Caco-2 (cell line): ENCODE data around the gene TSPAN4. TPM values are rescaled to one million over a fixed set of nuclear protein-coding genes. Genes with fewer than 3 reads are reported as not detected.
A peak's percentile ranks its signal among the peaks of the same experiment; 100 is the strongest.

ENCODE experiments used
- BruUV-seq: library from RNA; stranded (reverse); fragments of 400-500 nt; replicated peaks from 2 replicates; lab custom pipeline; 2021; lab: Mats Ljungman, UMichigan
- CTCF ChIA-PET: fragments of 300-600 bp; sonication (Branson Sonifier 250); formaldehyde crosslinking; loops from one replicate; lab custom pipeline; 2022; ENCODE audit warnings: antibody characterized with exemption; lab: Charles Lee
- POLR2A ChIA-PET: fragments of 300-600 bp; sonication (Branson Sonifier 250); formaldehyde crosslinking; loops from one replicate; lab custom pipeline; 2022; ENCODE audit warnings: antibody characterized with exemption; lab: Charles Lee
- DNase-seq, 2 experiments: peaks; one replicate each; pipeline versions ENCODE4 v3.0.0 to v3.0.0-alpha.2; 2020 to 2022
- H3K27me3 ChIP-seq: replicated peaks from 2 replicates; pipeline ENCODE4 v1.6.0; 2011; ENCODE audit warnings: low read length; ENCODE audit not compliant: control insufficient read depth, insufficient read depth
- H3K36me3 ChIP-seq: 2 replicates; pipeline ENCODE4 v1.5.1; 2011; ENCODE audit warnings: low read length; ENCODE audit not compliant: control insufficient read depth, insufficient read depth
- H3K4me1 ChIP-seq: fragments of 250-450 bp; sonication (Bioruptor Pico); 2 replicates; pipeline ENCODE4 v1.5.1; 2020; ENCODE audit warnings: mild to moderate bottlenecking
- H3K4me3 ChIP-seq: 2 replicates; pipeline ENCODE4 v1.5.1; 2011; ENCODE audit warnings: low read depth, mild to moderate bottlenecking, control low read depth, low read length
- H3K9me3 ChIP-seq: fragments of 250-450 bp; sonication (Bioruptor Pico); 2 replicates; pipeline ENCODE4 v1.5.1; 2020; ENCODE audit warnings: mild to moderate bottlenecking, moderate library complexity
- H3K27ac Mint-ChIP-seq: one replicate; pipeline ENCODE4 v1.8.0; 2022; ENCODE audit warnings: mixed read lengths; ENCODE audit not compliant: unreplicated experiment
- H3K27me3 Mint-ChIP-seq: one replicate; pipeline ENCODE4 v1.8.0; 2022; ENCODE audit warnings: mixed read lengths; ENCODE audit not compliant: insufficient read depth, unreplicated experiment
- H3K36me3 Mint-ChIP-seq: one replicate; pipeline ENCODE4 v1.8.0; 2022; ENCODE audit warnings: mild to moderate bottlenecking, mixed read lengths; ENCODE audit not compliant: insufficient read depth, unreplicated experiment
- H3K4me1 Mint-ChIP-seq: one replicate; pipeline ENCODE4 v1.8.0; 2022; ENCODE audit warnings: low read depth, mixed read lengths; ENCODE audit not compliant: unreplicated experiment
- H3K4me3 Mint-ChIP-seq: one replicate; pipeline ENCODE4 v1.8.0; 2022; ENCODE audit warnings: mild to moderate bottlenecking, moderate library complexity, mixed read lengths; ENCODE audit not compliant: unreplicated experiment
- H3K9me3 Mint-ChIP-seq: one replicate; pipeline ENCODE4 v1.8.0; 2022; ENCODE audit warnings: mixed read lengths; ENCODE audit not compliant: unreplicated experiment
- intact Hi-C: fragments of 100-400 bp; cut with micrococcal nuclease; formaldehyde crosslinking; loops from one replicate; pipeline ENCODE4 v1.10.0; 2022; ENCODE audit not compliant: unreplicated experiment
- total RNA-seq: library from RNA; stranded (reverse); gene quantifications from 2 replicates; pipeline ENCODE4 v1.2.3, GENCODE V29; 2022
- TF ChIP-seq, protein P1 (sequence below), 2 experiments: fragments of 200-600 bp in 1 of 2; IDR thresholded peaks; 1 replicate in 1 of 2; 2 replicates in 1 of 2; pipeline versions ENCODE4 v1.5.1 to v1.8.0; 2011 to 2022; ENCODE audit warnings: antibody characterized with exemption in 1 of 2, control low read depth in 1 of 2, inconsistent platforms in 1 of 2, low read depth in 1 of 2, low read length in 1 of 2, mild to moderate bottlenecking in 1 of 2, moderate library complexity in 1 of 2; ENCODE audit not compliant: insufficient read depth in 1 of 2, severe bottlenecking in 1 of 2, unreplicated experiment in 1 of 2

The TSPAN4 gene
- total RNA-seq, 1 experiment from 2014 or later, result 95.9 TPM

DNA sequence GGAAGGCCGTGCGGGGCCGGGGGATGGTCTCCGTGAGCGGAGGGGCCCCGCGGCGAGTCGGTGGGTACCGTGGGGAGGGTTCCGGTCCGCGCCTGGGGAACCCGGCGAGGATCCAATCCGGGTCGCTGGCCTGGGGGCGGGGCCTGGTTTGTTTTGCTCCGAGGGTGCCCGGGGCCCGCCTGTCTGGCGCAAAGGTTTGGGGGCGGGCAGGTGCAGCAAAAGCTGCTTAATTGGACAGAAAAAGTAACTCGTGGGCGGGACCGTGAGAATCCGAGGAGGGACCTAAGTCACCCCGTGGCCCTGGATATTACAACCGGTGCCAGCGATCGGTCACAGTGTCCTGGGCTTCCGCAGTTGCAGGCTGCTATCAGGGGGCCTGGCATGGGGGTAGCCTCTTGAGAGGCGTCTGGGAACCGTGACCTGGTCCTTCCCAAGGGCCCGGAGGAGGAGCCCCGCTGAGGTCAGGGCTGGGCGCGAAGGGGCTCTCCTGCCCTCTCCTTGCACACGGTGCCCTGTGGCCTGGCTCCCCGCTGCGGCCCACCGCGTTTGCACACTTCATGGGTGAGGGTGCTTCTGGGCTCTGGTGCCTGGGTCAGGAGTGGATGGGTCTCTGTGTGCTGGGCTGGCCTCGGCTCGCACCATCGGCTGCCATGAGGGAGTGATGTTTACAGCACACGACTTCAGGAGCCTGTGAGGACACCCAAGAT lies 22.6 kb upstream of the TSPAN4 start:
- TF ChIP-seq, protein P1, sequence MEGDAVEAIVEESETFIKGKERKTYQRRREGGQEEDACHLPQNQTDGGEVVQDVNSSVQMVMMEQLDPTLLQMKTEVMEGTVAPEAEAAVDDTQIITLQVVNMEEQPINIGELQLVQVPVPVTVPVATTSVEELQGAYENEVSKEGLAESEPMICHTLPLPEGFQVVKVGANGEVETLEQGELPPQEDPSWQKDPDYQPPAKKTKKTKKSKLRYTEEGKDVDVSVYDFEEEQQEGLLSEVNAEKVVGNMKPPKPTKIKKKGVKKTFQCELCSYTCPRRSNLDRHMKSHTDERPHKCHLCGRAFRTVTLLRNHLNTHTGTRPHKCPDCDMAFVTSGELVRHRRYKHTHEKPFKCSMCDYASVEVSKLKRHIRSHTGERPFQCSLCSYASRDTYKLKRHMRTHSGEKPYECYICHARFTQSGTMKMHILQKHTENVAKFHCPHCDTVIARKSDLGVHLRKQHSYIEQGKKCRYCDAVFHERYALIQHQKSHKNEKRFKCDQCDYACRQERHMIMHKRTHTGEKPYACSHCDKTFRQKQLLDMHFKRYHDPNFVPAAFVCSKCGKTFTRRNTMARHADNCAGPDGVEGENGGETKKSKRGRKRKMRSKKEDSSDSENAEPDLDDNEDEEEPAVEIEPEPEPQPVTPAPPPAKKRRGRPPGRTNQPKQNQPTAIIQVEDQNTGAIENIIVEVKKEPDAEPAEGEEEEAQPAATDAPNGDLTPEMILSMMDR (IDR thresholded peaks at IDR 0.05; ENCODE audit: insufficient read depth in 1 of 2, low read depth in 1 of 2, low read length in 1 of 2, severe bottlenecking in 1 of 2, unreplicated experiment in 1 of 2), result no peak
- intact Hi-C loops, result loop anchor here (1.0 kb wide), 1 partner anchor 7 kb away; the partner anchor contains the start of gene CRACR2B
- Mint-ChIP-seq H3K4me3 (peak overlapping the region; percentile 76), H3K9me3 (no peaks in the 10 kb centered on the region), H3K4me1 (no peaks in the 10 kb centered on the region), H3K36me3 (peaks cover 61% of the 10 kb centered on the region), H3K27ac (peak overlapping the region; percentile 39), H3K27me3 (no peaks in the 10 kb centered on the region)
- peak; percentile 92 for DNase-seq
- H3K4me1 ChIP-seq, result peaks cover 27% of the 10 kb centered on the region
- ChIA-PET CTCF (interaction anchor here (0.6 to 1.8 kb wide), 6 partner anchors 11 to 1318 kb away, joined by 3 to 10 read pairs (median 3); partner anchors contain the start of genes POLR2L and TSPAN4), POLR2A (interaction anchor here (0.6 to 2.5 kb wide), 11 partner anchors 8 to 271 kb away, joined by 3 to 35 read pairs (median 5); partner anchors contain the start of genes CD151, CHID1, CRACR2B and GATD1)
- H3K36me3 ChIP-seq, result peaks cover 2% of the 10 kb centered on the region
- H3K9me3 ChIP-seq, result no peaks in the 10 kb centered on the region
- BruUV-seq, result TSS peak; percentile 58
- H3K27me3 ChIP-seq, result no peaks in the 10 kb centered on the region
- peak overlapping the region; percentile 86 for H3K4me3 ChIP-seq

DNA sequence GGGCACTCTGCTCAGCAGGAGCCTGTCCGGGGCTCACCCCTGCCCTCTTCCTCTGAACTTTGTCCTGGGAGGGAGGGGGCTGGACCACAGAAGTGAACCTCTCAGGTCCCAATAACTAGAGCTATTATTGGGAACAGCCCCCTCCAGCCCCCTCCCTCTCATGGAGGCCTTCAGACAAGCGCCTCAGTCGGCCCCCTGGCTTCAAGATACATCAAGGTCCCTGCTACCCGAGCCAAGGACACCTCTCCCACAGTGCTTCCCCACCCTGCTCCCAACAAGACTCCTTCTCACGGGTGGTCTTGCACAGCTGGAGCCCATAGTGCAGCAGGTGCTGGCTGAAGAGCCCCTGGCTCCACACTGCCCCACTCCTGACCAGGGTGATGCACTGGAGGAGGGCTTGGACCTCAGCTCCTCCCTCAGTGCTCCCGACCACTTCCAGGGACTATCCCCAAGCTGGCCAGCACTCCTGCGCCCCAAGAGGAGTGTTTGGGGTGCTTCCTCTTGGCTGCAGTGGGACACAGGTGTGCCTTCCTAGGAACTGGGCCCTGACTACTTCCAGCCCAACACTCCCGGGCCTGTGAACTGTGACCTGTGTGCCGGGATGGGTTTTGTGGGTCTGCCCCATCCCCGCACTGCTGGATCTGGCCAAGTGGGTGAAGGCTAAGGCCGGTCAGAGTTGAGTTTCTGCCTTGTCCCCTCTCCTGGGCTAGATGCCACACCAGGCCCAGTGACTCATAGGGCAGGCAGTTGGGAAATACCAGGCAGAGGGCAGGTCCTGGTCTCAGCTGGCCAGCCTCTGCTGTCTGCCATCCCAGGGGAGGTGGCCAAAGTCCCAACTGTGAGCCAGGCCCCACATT lies 21.8 kb upstream of the TSPAN4 start:
- Histone ChIP-seq H3K36me3 (peaks cover 2% of the 10 kb centered on the region), H3K4me3 (peak overlapping the region; percentile 86), H3K4me1 (peaks cover 35% of the 10 kb centered on the region), H3K27me3 (no peaks in the 10 kb centered on the region), H3K9me3 (no peaks in the 10 kb centered on the region)
- H3K4me1 Mint-ChIP-seq, result no peaks in the 10 kb centered on the region
- H3K9me3 Mint-ChIP-seq, result no peaks in the 10 kb centered on the region
- no peaks in the 10 kb centered on the region for H3K27me3 Mint-ChIP-seq
- TF ChIP-seq, protein P1 (IDR thresholded peaks at IDR 0.05; ENCODE audit: insufficient read depth in 1 of 2, low read depth in 1 of 2, low read length in 1 of 2, severe bottlenecking in 1 of 2, unreplicated experiment in 1 of 2), result no peak
- POLR2A ChIA-PET, result interaction anchor here (0.6 to 2.5 kb wide), 4 partner anchors 10 to 37 kb away, joined by 3 to 35 read pairs (median 19); partner anchors contain the start of genes CD151 and RPLP2
- CTCF ChIA-PET, result interaction anchor here (1.8 kb wide), 1 partner anchor 10 kb away, joined by 10 read pairs; no protein-coding TSS in a partner anchor
- H3K36me3 Mint-ChIP-seq, result peaks cover 56% of the 10 kb centered on the region
- H3K4me3 Mint-ChIP-seq, result peak overlapping the region; percentile 76
- H3K27ac Mint-ChIP-seq, result no peak overlapping the region
- DNase-seq, result no peak
- intact Hi-C loops, result no loop called here
- BruUV-seq, result no TSS peak
